ENCODE measurements around the gene C7orf25. TPM values are rescaled to one million over a fixed set of nuclear protein-coding genes. Genes with fewer than 3 reads are reported as not detected.

C7orf25 gene
- total and polyA plus RNA-seq, 2 of the 13 experiments (the other 11 are each of a cell fraction or from before 2014, with no cell fraction given) = 0.37 to 1.3 TPM

- FAIRE-seq = peak; percentile 63
- no TSS peak for BruUV-seq (replicated peaks)
- no peak for TF ChIP-seq ZBTB4 (CRISPR knock-in tag; IDR thresholded peaks at IDR 0.05; ENCODE audit: borderline replicate concordance)
- peak; percentile 67 for TF ChIP-seq SMC3 (IDR thresholded peaks at IDR 0.05; ENCODE audit: low read length)
- TF ChIP-seq TIGD3 (CRISPR knock-in tag; IDR thresholded peaks at IDR 0.05; ENCODE audit: borderline replicate concordance) = no peak
- 0 out of 2 replicates have a peak, but pooled peaks have one; percentile 21 for TF ChIP-seq ZFX (CRISPR knock-in tag; IDR thresholded peaks at IDR 0.05; ENCODE audit: low read depth)
- TF ChIP-seq ZNF335 (CRISPR knock-in tag; IDR thresholded peaks at IDR 0.05) = no peak
- TF ChIP-seq THAP9 (CRISPR knock-in tag; IDR thresholded peaks at IDR 0.05; ENCODE audit: borderline replicate concordance) = no peak
- TF ChIP-seq HMGA1 (CRISPR knock-in tag; conservative IDR thresholded peaks at IDR 0.05) = no peak
- no peak for TF ChIP-seq ZNF784 (CRISPR knock-in tag; IDR thresholded peaks at IDR 0.05; ENCODE audit: borderline replicate concordance)
- TF ChIP-seq CTCF (CRISPR knock-in tag; IDR thresholded peaks at IDR 0.05) = peak; percentile 65
- no peak for TF ChIP-seq RFX3 (CRISPR knock-in tag; IDR thresholded peaks at IDR 0.05)
- TF ChIP-seq STAG1 (CRISPR knock-in tag; IDR thresholded peaks at IDR 0.05) = peak; percentile 46
Observed at GRCh38 chr7:42876182-42877068, 35.4 kb downstream of the C7orf25 start.

More at GRCh38 chr7:42876182-42877068, 35.4 kb downstream of the C7orf25 start:
- Histone ChIP-seq H3K4me3 (replicated peaks in 1 of 3; ENCODE audit: insufficient read depth in 1 of 3, low read depth in 2 of 3, low read length in 3 of 3) (no peak overlapping the region), H3K27ac (ENCODE audit: extremely low read length, insufficient read depth, low read length) (no peak overlapping the region), H3K9me3 (ENCODE audit: low read length) (no peaks in the 10 kb centered on the region), H3K4me1 (ENCODE audit: insufficient read depth, low read length) (no peaks in the 10 kb centered on the region), H3K36me3 (replicated peaks in 1 of 2; ENCODE audit: control insufficient read depth in 1 of 2, insufficient read depth in 2 of 2, low read length in 2 of 2) (no peaks in the 10 kb centered on the region), H3K79me2 (ENCODE audit: insufficient read depth, low read length) (no peaks in the 10 kb centered on the region), H3K4me2 (ENCODE audit: low read depth, low read length) (no peak overlapping the region), H3K9ac (ENCODE audit: insufficient read depth, low read depth, low read length) (no peak overlapping the region), H2AFZ (ENCODE audit: low read length) (no peak overlapping the region), H4K20me1 (ENCODE audit: insufficient read depth, low read length) (no peaks in the 10 kb centered on the region), H3K27me3 (ENCODE audit: control insufficient read depth in 1 of 2, insufficient read depth in 2 of 2, low read length in 2 of 2) (no peaks in the 10 kb centered on the region)
- CTCF ChIA-PET (ENCODE audit: low intra/inter-chr PET ratio, low total read pairs) = interaction anchor here (0.6 to 1.3 kb wide), 3 partner anchors 862 to 935 kb away, joined by 3 to 12 read pairs (median 6); no protein-coding TSS in a partner anchor
- ATAC-seq (peak; percentile 85), DNase-seq (ENCODE audit: low spot score) (peak; percentile 42)
- POLR2A ChIA-PET = interaction anchor here (1.2 to 1.3 kb wide), 2 partner anchors 13 to 935 kb away, joined by 3 to 6 read pairs; no protein-coding TSS in a partner anchor
- in situ Hi-C loops (cut with HindIII; ENCODE audit: extremely low pct_ligation_motif_present, low pct_unique_long_range_greater_than_20kb) (no loop called here), intact Hi-C loops (cut with micrococcal nuclease; ENCODE audit: unreplicated experiment) (loop anchor here (1.0 kb wide), 1 partner anchor 936 kb away; no protein-coding TSS in a partner anchor)
- WGBS (ENCODE audit: low lambda C conversion rate) = 17% methylated on average over 5 of the region's 5 CpGs
